Liver (tissue), 9 donors: ENCODE data around the gene IGF2BP3. TPM values are rescaled to one million over a fixed set of nuclear protein-coding genes. Genes with fewer than 3 reads are reported as not detected.

ENCODE experiments used
- DNase-seq: peaks from one replicate; pipeline ENCODE4 v3.0.0-alpha.2; 2017; ENCODE audit warnings: low spot score
- H3K27ac ChIP-seq, 2 donors: one replicate each; pipeline ENCODE4 v1.7.0; 2013; ENCODE audit warnings: inconsistent platforms in 2 of 2, low read length in 2 of 2, control low read depth in 1 of 2, low read depth in 1 of 2, mild to moderate bottlenecking in 1 of 2
- H3K27me3 ChIP-seq, 4 donors: one replicate each; pipeline versions ENCODE4 v1.6.1 to v1.7.0; 2013; ENCODE audit warnings: low read length in 3 of 4, inconsistent platforms in 1 of 4, mild to moderate bottlenecking in 1 of 4, moderate library complexity in 1 of 4; ENCODE audit not compliant: control insufficient read depth in 4 of 4, insufficient read depth in 4 of 4
- H3K36me3 ChIP-seq, 4 donors: one replicate each; pipeline versions ENCODE4 v1.6.1 to v1.7.0; 2013; ENCODE audit warnings: low read length in 3 of 4, mild to moderate bottlenecking in 3 of 4, low read depth in 1 of 4, moderate library complexity in 1 of 4; ENCODE audit not compliant: control insufficient read depth in 4 of 4, insufficient read depth in 3 of 4
- H3K4me1 ChIP-seq, 4 donors: one replicate each; pipeline versions ENCODE4 v1.6.1 to v1.7.0; 2013; ENCODE audit warnings: low read length in 3 of 4, mild to moderate bottlenecking in 3 of 4, moderate library complexity in 1 of 4; ENCODE audit not compliant: control insufficient read depth in 4 of 4, insufficient read depth in 4 of 4
- H3K4me3 ChIP-seq, 3 donors: one replicate each; pipeline versions ENCODE4 v1.6.1 to v1.7.0; 2013; ENCODE audit warnings: low read length in 3 of 3, control low read depth in 1 of 3, low read depth in 1 of 3, mild to moderate bottlenecking in 1 of 3
- H3K9ac ChIP-seq, 2 donors: one replicate each; pipeline ENCODE4 v1.7.0; 2013; ENCODE audit warnings: low read length in 2 of 2, mild to moderate bottlenecking in 2 of 2, moderate library complexity in 2 of 2, control low read depth in 1 of 2, low read depth in 1 of 2
- H3K9me3 ChIP-seq, 4 donors: one replicate each; pipeline versions ENCODE4 v1.6.1 to v1.7.0; 2013; ENCODE audit warnings: low read length in 3 of 4; ENCODE audit not compliant: control insufficient read depth in 4 of 4
- ATF3 ChIP-seq: IDR thresholded peaks from 2 replicates; pipeline ENCODE4 v1.6.1; 2016; ENCODE audit warnings: antibody characterized with exemption
- CTCF ChIP-seq: fragments of 150-350 bp; IDR thresholded peaks from 2 replicates; pipeline ENCODE4 v1.5.1; 2017; ENCODE audit warnings: improper control_type of control experiment, low read depth, low read length; ENCODE audit not compliant: missing input control
- EGR1 ChIP-seq, 2 donors: IDR thresholded peaks; 2 replicates each; pipeline ENCODE4 v1.6.1; 2016 to 2018; ENCODE audit warnings: antibody characterized with exemption in 2 of 2, low read depth in 2 of 2
- FOXA1 ChIP-seq: IDR thresholded peaks from 2 replicates; pipeline ENCODE4 v1.6.1; 2016; ENCODE audit warnings: antibody characterized with exemption
- FOXA2 ChIP-seq: IDR thresholded peaks from 2 replicates; pipeline ENCODE4 v1.6.1; 2016; ENCODE audit warnings: antibody characterized with exemption
- GABPA ChIP-seq, 2 donors: IDR thresholded peaks in 1 of 2; conservative IDR thresholded peaks in 1 of 2; 2 replicates each; pipeline ENCODE4 v1.6.1; 2016; ENCODE audit warnings: antibody characterized with exemption in 2 of 2, mild to moderate bottlenecking in 1 of 2, moderate library complexity in 1 of 2
- HNF4A ChIP-seq, 2 donors: conservative IDR thresholded peaks; 2 replicates each; pipeline ENCODE4 v1.6.1; 2016; ENCODE audit warnings: antibody characterized with exemption in 2 of 2, mild to moderate bottlenecking in 2 of 2
- HNF4G ChIP-seq: IDR thresholded peaks from 2 replicates; pipeline ENCODE4 v1.6.1; 2016; ENCODE audit warnings: antibody characterized with exemption
- JUND ChIP-seq, 2 donors: IDR thresholded peaks; 2 replicates each; pipeline ENCODE4 v1.6.1; 2016; ENCODE audit warnings: antibody characterized with exemption in 2 of 2
- NR2F2 ChIP-seq: IDR thresholded peaks from 2 replicates; pipeline ENCODE4 v1.6.1; 2016; ENCODE audit warnings: antibody characterized with exemption
- REST ChIP-seq: IDR thresholded peaks from 2 replicates; pipeline ENCODE4 v1.6.1; 2016; ENCODE audit warnings: antibody characterized with exemption, mild to moderate bottlenecking
- RXRA ChIP-seq, 2 donors: IDR thresholded peaks; 2 replicates each; pipeline ENCODE4 v1.6.1; 2017 to 2018; ENCODE audit warnings: antibody characterized with exemption in 2 of 2, mild to moderate bottlenecking in 1 of 2
- SP1 ChIP-seq: IDR thresholded peaks from 2 replicates; pipeline ENCODE4 v1.6.1; 2018; ENCODE audit warnings: antibody characterized with exemption, mild to moderate bottlenecking
- TAF1 ChIP-seq: conservative IDR thresholded peaks from 2 replicates; pipeline ENCODE4 v1.6.1; 2016; ENCODE audit warnings: antibody characterized with exemption, mild to moderate bottlenecking
- YY1 ChIP-seq: IDR thresholded peaks from 2 replicates; pipeline ENCODE4 v1.6.1; 2016; ENCODE audit warnings: antibody characterized with exemption, mild to moderate bottlenecking
- WGBS: extraction: QIAGEN DNeasy Blood & Tissue Kit; methylation state at CpG from one replicate; pipeline ENCODE4 v1.1.7; 2013; 5-methylcytosine and 5-hydroxymethylcytosine counted together
- polyA plus RNA-seq, 2 donors: library from polyadenylated mRNA; stranded (reverse) in 1 of 2; unstranded in 1 of 2; fragments of 200-250 nt in 1 of 2; fragments of >200 nt in 1 of 2; fragmentation: Nextera tagmentation in 1 of 2; extraction: Ambion mirVana in 1 of 2; gene quantifications; one replicate each; pipeline versions ENCODE4 v1.2.1 to v1.2.3, GENCODE V29; 2013 to 2015
- total RNA-seq, 2 donors: library from RNA; depleted of rRNA; stranded (reverse); fragments of >200 nt; gene quantifications; one replicate each; pipeline ENCODE4 v1.2.3, GENCODE V29; 2014
- TF ChIP-seq, protein P1 (sequence below): IDR thresholded peaks from 2 replicates; pipeline ENCODE4 v1.6.1; 2016; ENCODE audit warnings: antibody characterized with exemption
- TF ChIP-seq, protein P2 (sequence below): IDR thresholded peaks from 2 replicates; pipeline ENCODE4 v1.6.1; 2016; ENCODE audit warnings: antibody characterized with exemption
- donor health status: healthy.
- donor health status: healthy.
- donor health status: healthy.
- donor health status: healthy.
- donor health status: healthy.

IGF2BP3 gene
- total and polyA plus RNA-seq, 4 donors, result 0.17 to 28.4 (median 0.23) TPM; not detected in 1

GRCh38 chr7:23472956-23473843, 2.9 kb upstream of the IGF2BP3 start (continued):
- TF ChIP-seq GABPA (IDR thresholded peaks at IDR 0.05 in 1 of 2, conservative IDR thresholded peaks at IDR 0.05 in 1 of 2), result no peak
- no peak for TF ChIP-seq JUND (IDR thresholded peaks at IDR 0.05)
- TF ChIP-seq YY1, result no peak
- no peak for TF ChIP-seq HNF4G

GRCh38 chr7:23472556-23472955, 2.3 kb upstream of the IGF2BP3 start:
- Histone ChIP-seq H3K4me3 (no peak overlapping the region), H3K27ac (no peak overlapping the region), H3K4me1 (peaks cover 17 to 36% (median 34%) of the 10 kb centered on the region in 4 donors), H3K9me3 (peaks cover 0 to 4% (median under 1%) of the 10 kb centered on the region in 4 donors), H3K9ac (no peak overlapping the region), H3K27me3 (peaks cover 11 to 49% (median 30%) of the 10 kb centered on the region in 4 donors), H3K36me3 (no peaks in the 10 kb centered on the region)
- TF ChIP-seq GABPA (IDR thresholded peaks at IDR 0.05 in 1 of 2, conservative IDR thresholded peaks at IDR 0.05 in 1 of 2) (no peak), EGR1 (IDR thresholded peaks at IDR 0.05; ENCODE audit: low read depth in 2 of 2) (no peak), HNF4G (no peak), ATF3 (no peak), TAF1 (no peak), NR2F2 (no peak), HNF4A (conservative IDR thresholded peaks at IDR 0.05) (no peak), REST (no peak)
- TF ChIP-seq, protein P1, sequence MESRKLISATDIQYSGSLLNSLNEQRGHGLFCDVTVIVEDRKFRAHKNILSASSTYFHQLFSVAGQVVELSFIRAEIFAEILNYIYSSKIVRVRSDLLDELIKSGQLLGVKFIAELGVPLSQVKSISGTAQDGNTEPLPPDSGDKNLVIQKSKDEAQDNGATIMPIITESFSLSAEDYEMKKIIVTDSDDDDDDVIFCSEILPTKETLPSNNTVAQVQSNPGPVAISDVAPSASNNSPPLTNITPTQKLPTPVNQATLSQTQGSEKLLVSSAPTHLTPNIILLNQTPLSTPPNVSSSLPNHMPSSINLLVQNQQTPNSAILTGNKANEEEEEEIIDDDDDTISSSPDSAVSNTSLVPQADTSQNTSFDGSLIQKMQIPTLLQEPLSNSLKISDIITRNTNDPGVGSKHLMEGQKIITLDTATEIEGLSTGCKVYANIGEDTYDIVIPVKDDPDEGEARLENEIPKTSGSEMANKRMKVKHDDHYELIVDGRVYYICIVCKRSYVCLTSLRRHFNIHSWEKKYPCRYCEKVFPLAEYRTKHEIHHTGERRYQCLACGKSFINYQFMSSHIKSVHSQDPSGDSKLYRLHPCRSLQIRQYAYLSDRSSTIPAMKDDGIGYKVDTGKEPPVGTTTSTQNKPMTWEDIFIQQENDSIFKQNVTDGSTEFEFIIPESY, result no peak
- no peak for DNase-seq

- Histone ChIP-seq H3K27ac (no peak overlapping the region), H3K9ac (no peak overlapping the region), H3K4me1 (peaks cover 17 to 36% (median 34%) of the 10 kb centered on the region in 4 donors), H3K4me3 (no peak overlapping the region), H3K27me3 (peaks cover 14 to 51% (median 32%) of the 10 kb centered on the region in 4 donors), H3K9me3 (peaks cover 0 to 4% (median under 1%) of the 10 kb centered on the region in 4 donors), H3K36me3 (no peaks in the 10 kb centered on the region)
- no peak for DNase-seq
- 43% methylated on average over 6 of the region's 6 CpGs for WGBS
- TF ChIP-seq FOXA1 (no peak), HNF4G (no peak), NR2F2 (no peak), CTCF (no peak), JUND (IDR thresholded peaks at IDR 0.05) (no peak), FOXA2 (no peak), HNF4A (conservative IDR thresholded peaks at IDR 0.05) (no peak), REST (no peak), RXRA (IDR thresholded peaks at IDR 0.05) (no peak), TAF1 (no peak), EGR1 (IDR thresholded peaks at IDR 0.05; ENCODE audit: low read depth in 2 of 2) (no peak), SP1 (no peak)
- TF ChIP-seq, protein P2, sequence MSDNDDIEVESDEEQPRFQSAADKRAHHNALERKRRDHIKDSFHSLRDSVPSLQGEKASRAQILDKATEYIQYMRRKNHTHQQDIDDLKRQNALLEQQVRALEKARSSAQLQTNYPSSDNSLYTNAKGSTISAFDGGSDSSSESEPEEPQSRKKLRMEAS, result no peak
These were observed 1.8 kb upstream of the IGF2BP3 start for GRCh38 chr7:23472046-23472445.
